ENCODE measurements around the gene SLC35G1. TPM values are rescaled to one million over a fixed set of nuclear protein-coding genes. Genes with fewer than 3 reads are reported as not detected.

The SLC35G1 gene
- total RNA-seq, 2 donors from 2014 or later: 11.3 to 14.2 TPM

GRCh38 chr10:93899109-93899508, 5.3 kb downstream of the SLC35G1 start:
- H3K27ac Mint-ChIP-seq: no peak overlapping the region
- 89 to 93% methylated on average over 1 to 2 of the region's 2 CpGs for WGBS, 2 experiments (ENCODE audit: insufficient coverage in 1 of 2, insufficient read length in 1 of 2)
- no peak overlapping the region for H3K4me3 ChIP-seq (ENCODE audit: low read length)

GRCh38 chr10:93903051-93903450, 9.3 kb downstream of the SLC35G1 start:
- H3K9me3 Mint-ChIP-seq: no peaks in the 10 kb centered on the region
- Histone ChIP-seq H3K4me1 (ENCODE audit: control insufficient read depth, insufficient read depth, low read length) (no peaks in the 10 kb centered on the region), H3K4me3 (ENCODE audit: low read length) (no peak overlapping the region), H3K27ac (ENCODE audit: low read depth, low read length) (no peak overlapping the region), H3K27me3 (ENCODE audit: control insufficient read depth, insufficient read depth, low read length, poor library complexity, severe bottlenecking) (no peaks in the 10 kb centered on the region), H3K9ac (ENCODE audit: extremely low read depth, low read length, poor library complexity, severe bottlenecking) (no peak overlapping the region), H3K36me3 (ENCODE audit: control insufficient read depth, insufficient read depth, low read length) (peaks cover 23% of the 10 kb centered on the region), H3K9me3 (ENCODE audit: control insufficient read depth, low read length) (no peaks in the 10 kb centered on the region)
- H3K4me3 Mint-ChIP-seq: no peak overlapping the region
- 93% methylated on average over 2 of the region's 2 CpGs; no CpG with 5 or more reads in 1 of the 2 experiments for WGBS, 2 experiments (ENCODE audit: insufficient coverage in 1 of 2, insufficient read length in 1 of 2)
- TF ChIP-seq CTCF (conservative IDR thresholded peaks at IDR 0.05): no peak
- H3K36me3 Mint-ChIP-seq (ENCODE audit: low read depth): peaks cover 19% of the 10 kb centered on the region
- no peak for DNase-seq
- H3K4me1 Mint-ChIP-seq: peaks cover 8% of the 10 kb centered on the region
- no peaks in the 10 kb centered on the region for H3K27me3 Mint-ChIP-seq (ENCODE audit: insufficient read depth)
- no peak overlapping the region for H3K27ac Mint-ChIP-seq

More at GRCh38 chr10:93899109-93899508, 5.3 kb downstream of the SLC35G1 start:
- Histone ChIP-seq H3K4me1 (ENCODE audit: control insufficient read depth, insufficient read depth, low read length) (no peaks in the 10 kb centered on the region), H3K27me3 (ENCODE audit: control insufficient read depth, insufficient read depth, low read length, poor library complexity, severe bottlenecking) (no peaks in the 10 kb centered on the region), H3K9ac (ENCODE audit: extremely low read depth, low read length, poor library complexity, severe bottlenecking) (no peak overlapping the region), H3K27ac (ENCODE audit: low read depth, low read length) (no peak overlapping the region), H3K36me3 (ENCODE audit: control insufficient read depth, insufficient read depth, low read length) (peaks cover 17% of the 10 kb centered on the region), H3K9me3 (ENCODE audit: control insufficient read depth, low read length) (no peaks in the 10 kb centered on the region)
- H3K4me1 Mint-ChIP-seq: peaks cover 19% of the 10 kb centered on the region
- peaks cover 11% of the 10 kb centered on the region for H3K27me3 Mint-ChIP-seq (ENCODE audit: insufficient read depth)
- no peak for TF ChIP-seq CTCF (conservative IDR thresholded peaks at IDR 0.05)
- no peak for DNase-seq
- peaks cover 13% of the 10 kb centered on the region for H3K36me3 Mint-ChIP-seq (ENCODE audit: low read depth)
- no peaks in the 10 kb centered on the region for H3K9me3 Mint-ChIP-seq
- no peak overlapping the region for H3K4me3 Mint-ChIP-seq

GRCh38 chr10:93904901-93905300, 11.1 kb downstream of the SLC35G1 start:
- WGBS, 2 experiments (ENCODE audit: insufficient coverage in 1 of 2, insufficient read length in 1 of 2): 93 to 95% methylated on average over 4 to 5 of the region's 5 CpGs
- no peak overlapping the region for H3K4me3 ChIP-seq (ENCODE audit: low read length)
- no peak for TF ChIP-seq CTCF (conservative IDR thresholded peaks at IDR 0.05)

More at GRCh38 chr10:93904901-93905300, 11.1 kb downstream of the SLC35G1 start:
- H3K36me3 Mint-ChIP-seq (ENCODE audit: low read depth): peaks cover 16% of the 10 kb centered on the region
- Histone ChIP-seq H3K9me3 (ENCODE audit: control insufficient read depth, low read length) (no peaks in the 10 kb centered on the region), H3K27me3 (ENCODE audit: control insufficient read depth, insufficient read depth, low read length, poor library complexity, severe bottlenecking) (no peaks in the 10 kb centered on the region), H3K9ac (ENCODE audit: extremely low read depth, low read length, poor library complexity, severe bottlenecking) (no peak overlapping the region), H3K4me1 (ENCODE audit: control insufficient read depth, insufficient read depth, low read length) (no peaks in the 10 kb centered on the region), H3K27ac (ENCODE audit: low read depth, low read length) (no peak overlapping the region), H3K36me3 (ENCODE audit: control insufficient read depth, insufficient read depth, low read length) (peaks cover 13% of the 10 kb centered on the region)
- no peak for DNase-seq
- peaks cover 8% of the 10 kb centered on the region for H3K4me1 Mint-ChIP-seq
- no peak overlapping the region for H3K4me3 Mint-ChIP-seq
- H3K9me3 Mint-ChIP-seq: no peaks in the 10 kb centered on the region
- no peak overlapping the region for H3K27ac Mint-ChIP-seq
- H3K27me3 Mint-ChIP-seq (ENCODE audit: insufficient read depth): no peaks in the 10 kb centered on the region
